G401.6 (cell line): ENCODE measurements around the gene RNASE7.
A peak's percentile ranks its signal among the peaks of the same experiment; 100 is the strongest.
"Not testable (repeated sequence)": the region's sequence is repeated elsewhere in the genome, so short reads cannot be mapped to it uniquely, and the experiment has no call there.

Experiments
- FAIRE-seq: peaks from 2 replicates; lab custom pipeline; 2012; peaks lifted over from hg19 to GRCh38; lab: Jason Lieb, UNC

RNASE7 gene

GRCh38 chr14:21023817-21024584 lies 18.2 kb upstream of the RNASE7 start:
- FAIRE-seq, result no peak

- FAIRE-seq, result no peak
Measured at GRCh38 chr14:21024585-21025370, 17.4 kb upstream of the RNASE7 start, which contains the start of gene NDRG2. NDRG2 (minus strand) TSS chr14:21025061; CDS start chr14:21023315, 1,746 bp downstream.

GRCh38 chr14:21025371-21026273 lies 16.5 kb upstream of the RNASE7 start:
- no peak for FAIRE-seq

GRCh38 chr14:21026274-21026987 lies 15.7 kb upstream of the RNASE7 start:
- no peak for FAIRE-seq

DNA sequence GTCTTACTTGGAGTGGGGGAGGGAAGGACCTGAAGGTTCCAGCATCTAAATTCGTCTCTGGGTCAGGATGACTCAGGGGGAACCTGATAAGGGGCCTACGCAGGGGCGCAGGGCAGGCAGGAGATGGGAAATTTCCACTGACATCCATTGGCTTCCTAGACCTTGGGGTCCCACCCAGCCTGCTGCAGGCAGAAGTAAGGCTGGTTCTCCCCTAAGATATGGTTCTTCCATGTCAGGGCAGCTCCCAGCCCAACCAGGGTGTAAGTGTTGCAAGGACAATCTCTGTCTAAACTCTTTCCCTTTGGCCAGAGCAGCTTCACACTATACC lies 15.2 kb upstream of the RNASE7 start:
- FAIRE-seq, result no peak

DNA sequence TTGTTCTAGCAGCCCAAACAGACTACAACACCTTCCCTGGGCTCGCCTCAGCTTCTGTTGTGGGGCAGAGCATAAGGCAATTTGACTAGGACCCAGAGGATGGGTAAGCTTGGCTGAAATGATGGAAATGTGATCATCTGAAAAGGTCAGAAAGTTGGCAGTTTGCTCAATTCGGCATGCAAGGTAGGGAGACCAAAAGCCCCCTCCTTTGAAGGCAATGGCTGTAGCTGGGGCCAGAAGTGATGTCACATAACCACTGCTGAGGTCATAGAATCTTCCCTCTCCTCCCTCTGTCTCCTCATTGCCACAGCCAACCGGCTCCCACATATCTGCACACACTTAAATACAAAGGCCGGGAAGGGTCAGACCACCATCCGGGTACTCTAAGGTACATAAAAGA lies 12.2 kb upstream of the RNASE7 start, which contains the start of gene TPPP2:
TPPP2 (plus strand) TSS at position 301 of the 400 bp plus-strand sequence. CDS start 365 bp downstream, outside the sequence.
- FAIRE-seq, result no peak

DNA sequence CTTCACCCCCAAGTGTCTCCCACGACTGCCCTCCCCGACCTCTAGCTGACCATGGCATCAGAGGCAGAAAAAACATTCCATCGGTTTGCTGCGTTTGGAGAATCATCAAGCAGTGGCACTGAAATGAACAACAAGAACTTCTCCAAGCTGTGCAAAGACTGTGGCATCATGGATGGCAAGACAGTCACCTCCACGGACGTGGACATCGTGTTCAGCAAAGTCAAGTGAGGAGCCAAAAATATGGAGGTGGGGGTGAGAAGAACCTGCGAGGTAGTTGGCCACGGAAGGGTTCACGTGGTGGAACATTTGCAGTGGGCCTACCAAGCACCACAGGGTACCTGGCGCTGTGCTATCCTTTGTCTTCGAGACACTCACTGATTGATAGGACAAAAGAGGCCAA lies 11.6 kb upstream of the RNASE7 start:
- FAIRE-seq, result no peak

GRCh38 chr14:21032326-21033132 lies 9.6 kb upstream of the RNASE7 start:
- FAIRE-seq, result no peak

DNA sequence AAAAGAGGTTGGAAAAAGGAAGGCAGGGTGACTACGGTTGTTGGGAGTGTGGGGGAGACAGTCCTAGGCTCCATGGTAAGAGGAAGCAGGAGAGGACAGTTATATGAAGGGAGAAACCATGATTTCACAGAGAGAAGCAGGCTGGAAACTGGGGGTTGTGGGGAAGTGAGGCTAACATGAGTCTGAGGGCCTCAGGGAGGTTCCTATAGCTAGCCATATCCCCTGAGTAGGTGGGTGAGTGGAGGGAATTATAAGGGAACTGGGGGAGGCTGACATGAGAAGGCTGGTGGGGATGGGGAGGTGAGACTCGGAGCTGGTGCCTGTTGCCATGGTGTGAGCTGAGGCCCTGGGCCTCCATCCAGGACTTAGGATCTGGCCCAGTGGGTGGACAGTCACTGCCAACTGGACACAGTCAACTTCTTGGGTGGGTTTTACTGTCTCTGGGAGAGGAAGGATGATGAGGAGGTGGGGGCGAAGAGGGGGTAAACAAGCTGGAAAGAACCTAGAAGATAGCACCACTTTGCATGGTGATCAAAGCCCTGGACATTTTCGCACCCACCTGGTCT lies 8.9 kb upstream of the RNASE7 start:
- FAIRE-seq, result no peak

DNA sequence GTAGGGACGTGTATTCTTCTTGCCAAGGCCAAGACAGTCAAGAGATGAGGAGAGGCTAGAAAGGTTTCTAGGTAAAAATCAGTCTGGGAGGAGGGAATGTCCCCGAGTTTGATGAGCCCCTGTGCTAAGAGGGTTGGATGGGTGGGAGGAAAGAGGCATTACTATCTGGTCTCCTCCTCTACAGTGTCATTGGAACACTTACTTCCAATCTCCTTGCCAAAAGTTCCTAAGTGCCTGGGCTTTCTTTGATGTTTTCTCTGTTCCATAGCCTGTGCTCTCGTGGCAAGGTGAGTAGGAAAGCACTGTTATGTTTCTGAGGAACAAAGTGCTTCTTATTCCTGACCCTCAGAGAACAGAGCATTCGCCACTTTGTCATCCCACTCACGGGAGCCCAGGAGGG lies 7.5 kb upstream of the RNASE7 start, which contains the start of gene RNASE13:
RNASE13 (minus strand) TSS at position 101 of the 400 bp plus-strand sequence. CDS start 519 bp downstream, outside the sequence.
- FAIRE-seq, result no peak

DNA sequence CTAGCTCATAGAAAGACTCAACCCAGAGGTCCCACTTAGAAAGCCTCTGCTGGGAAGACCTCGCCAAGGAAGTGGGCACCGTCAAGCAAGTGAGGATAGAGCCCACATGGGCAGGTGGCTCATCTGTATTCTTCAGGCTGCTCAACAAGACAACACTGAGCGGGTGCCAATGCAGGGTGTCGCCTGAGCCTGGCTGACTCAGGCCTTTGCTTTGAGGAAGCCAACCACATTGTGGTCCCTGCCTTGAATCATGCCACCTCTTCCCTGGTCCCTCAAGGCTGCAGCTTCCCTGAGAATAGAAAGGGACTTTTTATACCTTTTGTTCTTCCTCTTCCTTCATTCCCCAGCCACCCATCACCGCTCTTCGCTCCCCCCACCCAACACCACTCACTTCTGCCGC lies 5.4 kb upstream of the RNASE7 start:
- no peak for FAIRE-seq

- no peak for FAIRE-seq
Measured at GRCh38 chr14:21037156-21037555, 5.0 kb upstream of the RNASE7 start.

- FAIRE-seq, result no peak
Measured at GRCh38 chr14:21038441-21039422, 3.4 kb upstream of the RNASE7 start.

DNA sequence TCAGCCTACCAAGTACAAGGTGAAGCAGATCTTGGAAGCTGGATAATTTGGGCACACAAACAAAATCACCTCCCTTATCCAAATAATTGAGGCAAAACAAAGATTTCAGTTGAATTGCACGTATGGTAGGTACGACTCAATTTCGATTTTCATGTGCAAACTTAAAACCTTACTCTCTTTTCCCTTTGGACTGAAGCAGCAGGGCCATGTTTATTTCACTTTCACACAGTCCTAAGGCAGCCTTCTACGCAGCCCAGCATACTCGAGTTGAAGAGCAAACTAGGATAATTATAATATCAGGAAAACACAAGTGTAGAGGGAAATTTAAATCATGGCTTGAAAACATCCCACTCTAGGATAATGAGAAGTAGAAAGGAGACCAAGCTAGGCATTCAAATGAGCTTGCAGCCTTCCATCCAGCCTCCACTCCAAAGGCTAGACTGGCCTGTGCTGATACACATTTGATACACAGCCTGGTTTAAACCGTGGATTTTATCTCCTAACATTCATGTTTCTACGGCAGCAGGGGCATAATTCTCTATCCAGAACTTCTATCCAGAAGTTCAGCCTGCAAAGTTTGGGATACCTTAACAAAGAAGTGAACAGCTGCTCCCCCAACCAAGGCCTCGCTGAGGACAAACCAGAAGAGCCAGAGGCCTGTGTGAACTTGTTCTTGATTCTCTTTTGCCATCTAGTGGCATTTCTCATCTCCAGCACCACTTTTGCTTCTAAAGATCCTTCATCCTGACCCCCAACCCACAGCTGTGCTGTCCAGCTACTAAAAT lies 2.4 kb upstream of the RNASE7 start:
- peak; percentile 60 for FAIRE-seq

- no peak for FAIRE-seq
Measured at GRCh38 chr14:21040370-21040925, 1.7 kb upstream of the RNASE7 start.

GRCh38 chr14:21040941-21041340 lies 1.2 kb upstream of the RNASE7 start:
- not testable (repeated sequence) for FAIRE-seq

- no peak for FAIRE-seq
Measured at GRCh38 chr14:21042918-21043317, 756 bp downstream of the RNASE7 start.

DNA sequence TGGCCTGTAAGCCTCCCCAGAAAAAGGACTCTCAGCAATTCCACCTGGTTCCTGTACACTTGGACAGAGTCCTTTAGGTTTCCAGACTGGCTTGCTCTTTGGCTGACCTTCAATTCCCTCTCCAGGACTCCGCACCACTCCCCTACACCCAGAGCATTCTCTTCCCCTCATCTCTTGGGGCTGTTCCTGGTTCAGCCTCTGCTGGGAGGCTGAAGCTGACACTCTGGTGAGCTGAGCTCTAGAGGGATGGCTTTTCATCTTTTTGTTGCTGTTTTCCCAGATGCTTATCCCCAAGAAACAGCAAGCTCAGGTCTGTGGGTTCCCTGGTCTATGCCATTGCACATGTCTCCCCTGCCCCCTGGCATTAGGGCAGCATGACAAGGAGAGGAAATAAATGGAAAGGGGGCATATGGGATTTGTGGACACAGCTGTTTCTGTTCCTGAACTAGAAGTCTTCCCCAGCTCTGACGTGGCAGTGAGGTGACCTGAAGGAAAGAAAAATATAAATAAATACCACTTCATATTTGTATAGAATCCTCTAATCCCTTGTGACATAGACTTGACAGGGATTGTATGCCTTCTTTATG lies 1.3 kb downstream of the RNASE7 start:
- FAIRE-seq, result no peak
